Tibial artery (tissue), 4 donors: Measurements from ENCODE around the gene DVL2.

Experiments used
- DNase-seq, 2 donors: peaks; one replicate each; pipeline ENCODE4 v3.0.0-alpha.2; 2019
- H3K27ac ChIP-seq, 2 donors: fragments of 200-600 bp; sonication (generic) in 1 of 2; 1 replicate in 1 of 2; 2 replicates in 1 of 2; pipeline ENCODE4 v1.5.1; 2018 to 2019; ENCODE audit warnings: mild to moderate bottlenecking in 1 of 2
- H3K27me3 ChIP-seq, 2 donors: fragments of 200-600 bp; sonication (generic) in 1 of 2; one replicate each; pipeline versions ENCODE4 v1.5.1 to v1.6.0; 2016 to 2019
- H3K36me3 ChIP-seq, 3 donors: fragments of 200-600 bp; sonication (generic) in 2 of 3; one replicate each; pipeline ENCODE4 v1.5.1; 2016 to 2019; ENCODE audit warnings: mild to moderate bottlenecking in 2 of 3
- H3K4me1 ChIP-seq, 4 donors: fragments of 200-600 bp; sonication (generic) in 2 of 4; 1 replicate in 3 of 4; 2 replicates in 1 of 4; pipeline ENCODE4 v1.5.1; 2016 to 2019
- H3K4me3 ChIP-seq, 2 donors: fragments of 200-600 bp; sonication (generic) in 1 of 2; 1 replicate in 1 of 2; 2 replicates in 1 of 2; pipeline ENCODE4 v1.5.1; 2018 to 2019; ENCODE audit warnings: mild to moderate bottlenecking in 2 of 2
- H3K9me3 ChIP-seq, 3 donors: fragments of 200-600 bp; sonication (generic) in 1 of 3; one replicate each; pipeline ENCODE4 v1.5.1; 2016 to 2019
- CTCF ChIP-seq, 2 experiments: fragments of 200-600 bp in 1 of 2; fragments of 450-650 bp in 1 of 2; IDR thresholded peaks; one replicate each; pipeline ENCODE4 v1.5.1; 2017 to 2019; ENCODE audit warnings: antibody characterized with exemption in 2 of 2, mild to moderate bottlenecking in 1 of 2, moderate library complexity in 1 of 2
- intact Hi-C: fragments of 100-400 bp; cut with DNase I; formaldehyde crosslinking; loops from one replicate; pipeline ENCODE4 v1.15.0; 2023; ENCODE audit warnings: low total_unique reads

Gene DVL2

DNA sequence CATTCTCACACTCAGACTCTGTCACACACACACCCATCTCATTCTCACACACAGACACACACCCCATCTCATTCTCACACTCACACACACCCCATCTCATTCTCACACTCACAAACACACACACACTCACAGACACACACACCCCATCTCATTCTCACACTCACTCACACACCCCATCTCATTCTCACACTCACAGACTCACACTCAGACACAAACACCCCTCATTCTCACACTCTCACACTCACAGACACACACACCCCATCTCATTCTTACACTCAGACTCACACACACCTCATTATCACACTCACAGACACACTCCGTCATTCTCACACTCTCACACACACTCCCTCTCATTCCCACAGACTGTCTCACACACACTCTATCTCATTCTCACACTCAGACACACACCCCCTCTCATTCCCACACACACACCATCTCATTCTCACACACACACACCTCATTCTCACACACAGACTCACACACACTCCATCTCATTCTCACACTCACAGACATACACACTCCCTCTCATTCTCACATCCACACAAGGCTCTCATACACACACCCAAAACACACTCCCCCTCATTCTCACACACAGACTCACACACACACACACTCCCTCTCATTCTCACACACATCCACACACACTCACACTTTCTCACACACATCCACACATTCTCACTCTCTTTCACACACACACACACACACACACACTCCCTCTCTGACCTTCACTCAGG lies 58.0 kb downstream of the DVL2 start:
- TF ChIP-seq CTCF (IDR thresholded peaks at IDR 0.05) = no peak
- Histone ChIP-seq H3K36me3 (no peaks in the 10 kb centered on the region), H3K4me3 (no peak overlapping the region), H3K27me3 (peaks cover 0 to 64% of the 10 kb centered on the region in 2 donors), H3K27ac (no peak overlapping the region), H3K4me1 (peaks cover 0 to 15% (median 12%) of the 10 kb centered on the region in 4 donors), H3K9me3 (no peaks in the 10 kb centered on the region)
- intact Hi-C loops = no loop called here
- no peak for DNase-seq
